ENCODE measurements around the gene USF3. TPM values are rescaled to one million over a fixed set of nuclear protein-coding genes. Genes with fewer than 3 reads are reported as not detected.
A peak's percentile ranks its signal among the peaks of the same experiment; 100 is the strongest.

USF3 gene
- total and polyA plus RNA-seq, 9 of the 15 experiments (the other 6 are each of a cell fraction or from before 2014, with no cell fraction given), result 1.4 to 6.9 (median 3.1) TPM

GRCh38 chr3:113696658-113697499 lies 437 bp upstream of the USF3 start (continued):
- no peak for TF ChIP-seq ZNF280A (IDR thresholded peaks at IDR 0.05; ENCODE audit: low read depth, partially characterized antibody)
- TF ChIP-seq MCM3 (IDR thresholded peaks at IDR 0.05), result no peak
- TF ChIP-seq DACH1 (IDR thresholded peaks at IDR 0.05; ENCODE audit: partially characterized antibody), result no peak
- TF ChIP-seq RB1 (IDR thresholded peaks at IDR 0.05; ENCODE audit: low read depth), result 0 out of 2 replicates have a peak, but pooled peaks have one; percentile 42
- TF ChIP-seq TOE1 (IDR thresholded peaks at IDR 0.05; ENCODE audit: borderline replicate concordance), result peak; percentile 88
- TF ChIP-seq TOE1 (CRISPR knock-in tag; IDR thresholded peaks at IDR 0.05; ENCODE audit: borderline replicate concordance, low read depth), result no peak
- no peak for TF ChIP-seq TSHZ1 (CRISPR knock-in tag; IDR thresholded peaks at IDR 0.05)
- TF ChIP-seq, protein P1, sequence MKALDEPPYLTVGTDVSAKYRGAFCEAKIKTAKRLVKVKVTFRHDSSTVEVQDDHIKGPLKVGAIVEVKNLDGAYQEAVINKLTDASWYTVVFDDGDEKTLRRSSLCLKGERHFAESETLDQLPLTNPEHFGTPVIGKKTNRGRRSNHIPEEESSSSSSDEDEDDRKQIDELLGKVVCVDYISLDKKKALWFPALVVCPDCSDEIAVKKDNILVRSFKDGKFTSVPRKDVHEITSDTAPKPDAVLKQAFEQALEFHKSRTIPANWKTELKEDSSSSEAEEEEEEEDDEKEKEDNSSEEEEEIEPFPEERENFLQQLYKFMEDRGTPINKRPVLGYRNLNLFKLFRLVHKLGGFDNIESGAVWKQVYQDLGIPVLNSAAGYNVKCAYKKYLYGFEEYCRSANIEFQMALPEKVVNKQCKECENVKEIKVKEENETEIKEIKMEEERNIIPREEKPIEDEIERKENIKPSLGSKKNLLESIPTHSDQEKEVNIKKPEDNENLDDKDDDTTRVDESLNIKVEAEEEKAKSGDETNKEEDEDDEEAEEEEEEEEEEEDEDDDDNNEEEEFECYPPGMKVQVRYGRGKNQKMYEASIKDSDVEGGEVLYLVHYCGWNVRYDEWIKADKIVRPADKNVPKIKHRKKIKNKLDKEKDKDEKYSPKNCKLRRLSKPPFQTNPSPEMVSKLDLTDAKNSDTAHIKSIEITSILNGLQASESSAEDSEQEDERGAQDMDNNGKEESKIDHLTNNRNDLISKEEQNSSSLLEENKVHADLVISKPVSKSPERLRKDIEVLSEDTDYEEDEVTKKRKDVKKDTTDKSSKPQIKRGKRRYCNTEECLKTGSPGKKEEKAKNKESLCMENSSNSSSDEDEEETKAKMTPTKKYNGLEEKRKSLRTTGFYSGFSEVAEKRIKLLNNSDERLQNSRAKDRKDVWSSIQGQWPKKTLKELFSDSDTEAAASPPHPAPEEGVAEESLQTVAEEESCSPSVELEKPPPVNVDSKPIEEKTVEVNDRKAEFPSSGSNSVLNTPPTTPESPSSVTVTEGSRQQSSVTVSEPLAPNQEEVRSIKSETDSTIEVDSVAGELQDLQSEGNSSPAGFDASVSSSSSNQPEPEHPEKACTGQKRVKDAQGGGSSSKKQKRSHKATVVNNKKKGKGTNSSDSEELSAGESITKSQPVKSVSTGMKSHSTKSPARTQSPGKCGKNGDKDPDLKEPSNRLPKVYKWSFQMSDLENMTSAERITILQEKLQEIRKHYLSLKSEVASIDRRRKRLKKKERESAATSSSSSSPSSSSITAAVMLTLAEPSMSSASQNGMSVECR (CRISPR knock-in tag; IDR thresholded peaks at IDR 0.05), result no peak
- TF ChIP-seq ZNF586 (CRISPR knock-in tag; conservative IDR thresholded peaks at IDR 0.05), result no peak
- TF ChIP-seq CCAR2 (IDR thresholded peaks at IDR 0.05; ENCODE audit: low read depth, low read length), result no peak
- no peak for TF ChIP-seq ZBTB1 (CRISPR knock-in tag; IDR thresholded peaks at IDR 0.05; ENCODE audit: borderline replicate concordance, low read depth)
- TF ChIP-seq TCFL5 (CRISPR knock-in tag; conservative IDR thresholded peaks at IDR 0.05), result no peak
